ENCODE data around the gene TIMM23. TPM values are rescaled to one million over a fixed set of nuclear protein-coding genes. Genes with fewer than 3 reads are reported as not detected.
"Not testable (repeated sequence)": the region's sequence is repeated elsewhere in the genome, so short reads cannot be mapped to it uniquely, and the experiment has no call there.

The TIMM23 gene
- total RNA-seq, 1 experiment from 2014 or later: 93.2 TPM

DNA sequence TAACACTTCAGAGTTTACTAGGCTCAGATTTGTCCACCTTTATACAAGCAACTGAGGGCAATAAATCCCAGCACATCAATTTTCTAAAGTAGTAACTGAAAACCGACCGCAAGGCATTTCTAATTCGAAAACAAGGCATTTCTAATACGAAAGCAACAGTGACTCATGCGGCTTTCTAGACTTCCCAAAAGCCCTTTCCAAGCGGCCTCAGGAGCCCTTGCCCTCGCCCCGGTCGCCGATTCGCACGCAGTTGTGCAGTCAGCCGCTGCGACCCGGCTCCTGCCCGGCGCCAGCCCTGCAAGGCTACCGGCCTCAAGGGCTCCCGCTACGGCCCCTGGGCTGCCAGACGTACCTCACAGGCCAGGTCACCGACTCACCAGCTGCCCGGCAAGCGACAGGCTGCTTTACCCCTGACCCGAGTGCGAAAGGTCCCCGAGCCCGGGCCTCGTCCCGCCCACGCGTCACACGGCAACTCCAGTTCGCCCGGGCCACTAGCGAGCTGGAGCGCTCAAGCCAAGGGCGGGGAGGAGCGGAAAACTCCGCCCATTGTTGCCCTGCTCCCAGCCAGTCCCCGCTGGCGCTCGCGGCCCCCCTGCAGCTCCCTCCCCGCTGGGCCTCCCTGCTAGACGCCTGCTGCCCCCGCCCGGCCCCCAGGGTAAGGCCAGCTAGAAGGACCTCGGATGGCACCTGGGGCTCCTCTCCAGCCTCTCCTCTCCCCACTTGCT, 50.9 kb downstream of the TIMM23 start:
- DNase-seq (ENCODE audit: low read depth): peak; percentile 91

DNA sequence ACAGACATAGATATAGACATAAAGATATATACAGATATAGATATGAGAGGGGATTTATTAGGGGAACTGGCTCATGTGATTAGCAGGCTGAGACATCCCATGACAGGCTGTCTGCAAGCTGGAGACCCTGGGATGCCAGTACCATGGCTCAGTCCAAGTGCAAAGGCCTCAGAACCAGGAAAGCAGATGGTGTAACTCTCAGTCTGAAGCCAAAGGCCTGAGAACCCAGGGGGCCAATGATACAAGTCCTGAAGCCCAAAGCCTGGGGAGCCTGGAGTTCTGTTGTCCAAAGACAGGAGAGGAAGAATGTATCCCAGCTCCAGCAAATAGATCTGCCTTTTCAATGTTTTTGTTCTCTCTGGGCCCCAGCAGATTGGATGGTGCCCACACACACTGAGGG, 52.7 kb downstream of the TIMM23 start:
- no peak for DNase-seq (ENCODE audit: low read depth)

DNA sequence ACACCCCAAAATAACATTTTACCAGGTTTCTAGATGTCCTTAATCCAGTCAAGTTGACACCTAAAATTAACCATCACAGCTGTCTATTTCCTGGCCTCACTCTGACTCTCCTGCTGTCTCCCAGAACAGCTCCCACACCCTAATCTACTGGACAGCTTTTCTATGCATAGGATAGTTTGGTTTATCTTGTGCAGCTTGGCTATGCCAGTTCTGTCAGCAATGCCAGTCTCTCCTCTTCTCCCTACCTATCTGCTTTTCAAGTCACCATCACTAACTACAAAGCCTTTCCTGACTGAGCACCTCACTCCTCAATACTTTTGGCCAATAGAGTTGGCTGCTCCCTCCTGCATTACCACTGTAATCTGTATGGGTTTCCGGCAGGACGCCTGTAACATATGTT, 53.1 kb downstream of the TIMM23 start:
- DNase-seq (ENCODE audit: low read depth): no peak

DNA sequence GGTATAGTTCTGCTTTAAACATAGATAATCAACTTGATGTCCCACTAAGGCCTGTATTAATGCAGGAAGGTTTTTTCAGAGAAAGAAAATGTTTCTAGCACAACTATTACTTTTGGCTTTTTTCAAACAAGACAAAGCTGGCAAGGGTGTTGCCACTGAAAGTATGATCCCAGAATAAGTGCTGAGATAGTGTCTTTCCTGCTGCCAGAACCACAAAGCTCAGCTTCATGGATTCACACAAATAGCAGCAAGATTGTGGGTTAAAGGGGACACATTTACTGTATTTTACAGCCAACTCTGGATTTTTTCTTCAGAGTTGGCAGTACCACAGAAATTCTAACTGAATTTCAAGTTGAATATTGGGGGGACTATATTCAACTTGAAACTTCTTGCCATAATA, 53.8 kb downstream of the TIMM23 start:
- no peak for DNase-seq (ENCODE audit: low read depth)

DNA sequence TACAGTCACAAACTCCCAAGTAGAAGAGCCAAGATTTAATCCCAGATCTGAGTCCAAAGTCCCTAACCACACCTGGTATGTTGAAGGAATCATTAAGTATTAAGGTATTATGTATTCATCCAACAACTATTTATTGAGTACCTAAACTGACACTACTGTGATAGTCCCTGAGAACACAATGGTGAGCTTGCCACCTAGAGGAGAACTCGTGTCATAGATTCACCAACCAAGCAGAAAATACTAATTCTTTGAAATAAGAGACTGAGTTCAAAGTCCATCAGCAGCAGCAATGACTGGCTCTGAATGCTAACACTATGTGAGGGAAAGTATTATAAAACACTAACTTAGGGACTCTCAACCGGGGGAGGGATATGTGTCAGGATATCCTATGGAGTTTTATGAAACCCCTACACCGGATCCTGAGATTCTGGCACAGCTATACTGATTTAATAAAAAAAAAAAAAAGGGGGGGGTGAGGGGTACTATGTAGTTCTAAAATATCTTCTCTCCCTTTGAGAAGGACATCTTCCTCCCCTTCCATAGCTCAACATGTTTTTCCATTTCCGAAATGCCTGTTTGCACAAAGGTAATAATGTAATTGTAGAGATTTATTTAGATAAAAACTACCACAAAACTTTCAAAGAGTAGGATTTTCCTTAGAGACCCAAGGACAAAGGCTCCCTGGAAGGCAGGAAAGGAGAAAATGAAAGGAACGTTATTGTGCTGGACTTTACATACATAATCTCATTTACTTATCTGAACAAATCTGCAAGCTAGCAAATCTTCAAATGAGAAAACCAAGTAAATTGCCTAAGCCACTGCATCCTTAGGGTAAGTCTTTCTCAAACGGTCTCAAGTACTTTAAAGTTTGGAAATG, 56.5 kb downstream of the TIMM23 start:
- DNase-seq (ENCODE audit: low read depth): peak; percentile 60

DNA sequence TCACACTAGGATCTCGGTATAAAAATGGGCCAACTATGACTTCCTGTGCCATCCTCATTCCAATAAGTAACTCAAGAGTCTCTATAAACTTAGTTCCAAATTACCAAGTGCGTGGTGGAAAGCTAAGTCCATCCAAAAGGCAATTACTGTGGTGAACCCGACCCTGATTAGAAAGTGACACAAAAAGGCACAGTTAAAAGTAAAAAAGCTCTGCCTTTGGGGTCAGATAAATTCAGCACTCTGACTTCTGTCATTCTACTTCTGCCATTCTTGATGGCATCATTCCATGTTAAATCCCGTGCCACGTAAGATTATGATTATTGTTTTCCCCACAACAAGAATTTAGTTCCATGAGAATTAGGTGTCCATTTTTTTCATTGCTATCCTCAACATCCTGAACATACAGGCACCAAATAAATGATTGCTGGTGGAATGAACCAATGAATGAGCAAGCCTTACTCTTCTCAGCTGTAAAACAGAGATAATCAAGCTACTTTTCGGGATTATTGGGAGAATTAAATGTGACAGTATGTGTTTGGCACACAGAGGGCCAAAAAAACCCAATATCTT, 57.3 kb downstream of the TIMM23 start:
- DNase-seq (ENCODE audit: low read depth): no peak

DNA sequence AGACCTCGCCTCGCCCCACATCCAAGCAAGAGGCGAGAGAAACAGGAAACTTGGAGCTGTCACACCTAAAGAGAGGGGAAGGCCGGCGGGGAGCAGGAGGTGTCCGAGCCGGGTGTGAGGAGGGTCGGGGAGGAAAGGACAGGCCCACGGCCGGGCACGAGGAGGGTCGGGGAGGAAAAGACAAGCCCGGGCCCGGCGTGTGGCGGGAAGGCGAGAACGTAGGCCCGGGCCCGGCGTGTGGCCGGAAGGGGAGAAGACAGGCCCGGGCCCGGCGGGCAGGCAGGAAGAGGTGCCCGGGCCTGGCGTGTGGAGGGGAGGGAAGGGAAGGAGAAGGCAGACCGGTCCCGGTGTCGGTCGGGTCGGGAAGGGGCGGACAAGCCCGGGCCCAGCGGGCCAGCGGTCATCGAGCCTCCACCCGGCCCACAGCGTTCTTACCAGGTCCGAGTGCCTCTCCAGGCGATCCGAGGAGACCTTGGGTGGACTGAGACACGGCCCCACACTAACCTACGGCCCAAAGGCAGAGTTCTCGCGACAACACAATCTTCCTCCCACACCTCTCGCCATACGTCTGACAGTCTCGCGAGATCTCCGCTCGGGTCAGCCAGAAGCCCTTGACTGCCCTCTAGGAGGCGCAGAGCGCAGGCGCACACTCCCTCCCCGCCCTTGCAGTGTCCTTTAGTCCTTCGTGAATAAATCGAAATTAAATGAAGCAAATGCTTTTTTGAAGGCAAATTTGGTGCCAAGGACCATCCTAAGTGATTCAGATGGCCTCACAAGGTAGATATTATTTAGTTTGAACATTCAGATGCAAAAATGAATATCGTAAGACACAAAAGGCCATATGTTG, 58.0 kb downstream of the TIMM23 start, which contains the start of gene NCOA4:
NCOA4 (minus strand) TSS at position 533 of the 847 bp plus-strand sequence. CDS start 13,943 bp downstream, outside the sequence.
- DNase-seq (ENCODE audit: low read depth): peak; percentile 96

DNA sequence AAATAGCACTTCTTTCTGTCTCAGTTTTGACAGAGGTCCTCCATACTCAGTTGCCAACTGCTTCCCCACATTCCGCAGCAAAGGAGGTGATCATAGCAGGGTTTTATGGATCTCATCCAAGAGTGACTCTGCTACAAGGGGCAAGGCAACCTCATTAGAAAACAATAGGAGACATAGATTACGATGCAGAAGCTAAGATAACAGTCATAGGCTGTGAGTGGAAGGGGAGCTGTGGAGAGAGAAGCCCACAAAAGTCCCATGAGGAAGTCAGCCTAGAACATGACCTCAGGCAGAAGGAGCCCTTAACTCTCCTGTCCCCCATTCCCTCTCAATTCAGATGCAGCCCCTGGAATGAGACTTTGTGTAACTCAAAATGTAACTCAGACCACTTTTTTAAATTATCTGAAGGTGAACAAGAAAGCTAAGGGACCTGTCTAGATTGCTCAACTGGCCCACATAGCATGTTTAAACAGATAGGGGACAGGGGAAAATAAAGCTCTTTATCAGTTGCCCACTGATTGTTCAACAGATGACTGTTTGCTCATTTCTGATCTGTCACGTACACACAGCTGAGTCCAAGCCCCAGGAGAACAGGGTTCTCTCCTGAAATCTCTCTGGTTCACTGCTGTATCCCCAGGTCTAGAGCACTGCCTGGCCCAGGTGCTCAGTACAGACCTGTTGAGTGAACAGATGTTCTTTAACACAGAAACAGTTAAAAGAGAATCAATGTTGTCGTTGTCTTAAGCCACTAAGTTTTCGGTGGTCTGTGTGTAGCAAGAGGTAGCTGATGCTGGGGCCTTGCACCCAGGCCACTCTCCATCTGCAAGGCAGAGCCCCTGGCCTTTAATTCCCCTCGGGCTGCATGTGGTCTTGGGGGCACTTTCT, 59.6 kb downstream of the TIMM23 start:
- DNase-seq (ENCODE audit: low read depth): no peak

DNA sequence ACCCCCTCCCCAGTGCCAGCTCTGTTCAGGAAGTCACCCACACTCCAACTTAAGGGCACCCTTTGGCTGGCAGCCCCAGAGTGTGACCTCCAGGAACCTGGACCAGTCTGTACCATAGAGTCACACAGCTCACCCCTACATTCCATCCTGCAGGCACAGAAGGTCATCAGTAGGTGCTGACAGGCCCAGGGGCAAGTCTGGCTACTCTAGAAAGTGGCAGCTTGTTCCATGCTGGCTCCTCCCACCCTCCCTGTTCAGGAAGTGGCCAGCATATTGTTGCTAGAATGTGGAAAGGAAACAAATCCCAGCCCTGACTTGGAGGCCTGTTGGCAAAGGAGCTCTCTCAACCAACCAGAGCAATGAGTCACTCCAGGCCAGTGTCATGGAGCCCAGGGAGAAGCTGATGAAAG, 61.3 kb downstream of the TIMM23 start:
- DNase-seq (ENCODE audit: low read depth): peak; percentile 77

DNA sequence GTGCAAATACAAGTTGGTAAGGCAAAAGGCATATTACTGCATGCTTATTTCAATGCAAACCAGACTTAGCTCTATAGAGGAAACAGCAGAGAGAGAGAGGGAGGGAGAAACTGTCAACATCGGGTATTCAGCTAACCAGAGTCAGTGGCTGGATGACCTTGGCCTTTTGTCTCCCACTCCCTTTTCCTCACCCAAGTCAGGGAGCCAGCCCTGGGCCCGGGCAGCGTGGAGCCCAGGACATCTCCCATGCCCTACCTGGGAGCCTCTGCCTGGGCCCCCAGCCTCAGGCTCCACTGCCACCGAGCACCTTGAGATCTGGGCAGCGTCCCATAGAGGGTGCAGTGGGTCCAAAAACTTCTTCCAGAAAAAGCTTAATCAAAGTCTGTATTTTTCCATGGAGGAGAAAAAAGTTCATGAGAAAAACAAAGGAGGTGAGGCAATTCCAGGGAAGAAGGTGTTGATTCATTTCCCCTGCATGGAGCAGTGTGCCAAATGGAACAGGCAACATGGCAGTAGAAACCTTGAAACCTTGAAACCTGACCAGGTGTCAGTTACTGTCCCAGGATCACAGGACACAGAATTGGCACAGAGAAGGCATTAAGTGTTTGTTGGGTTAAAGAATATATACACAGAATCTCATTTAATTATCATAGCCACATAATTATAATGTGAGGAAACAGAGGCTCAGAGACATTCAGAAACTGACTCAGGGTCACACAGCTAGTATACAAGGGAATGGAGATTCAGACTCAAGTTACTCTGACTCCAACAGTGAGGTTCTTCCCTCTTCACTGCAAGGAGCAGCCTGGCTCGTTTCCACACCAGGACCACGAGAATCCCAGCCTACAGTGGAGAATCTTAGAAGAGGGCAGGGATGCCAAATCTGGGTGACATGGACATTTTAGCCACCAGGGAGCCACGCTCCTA, 63.9 kb downstream of the TIMM23 start:
- no peak for DNase-seq (ENCODE audit: low read depth)

DNA sequence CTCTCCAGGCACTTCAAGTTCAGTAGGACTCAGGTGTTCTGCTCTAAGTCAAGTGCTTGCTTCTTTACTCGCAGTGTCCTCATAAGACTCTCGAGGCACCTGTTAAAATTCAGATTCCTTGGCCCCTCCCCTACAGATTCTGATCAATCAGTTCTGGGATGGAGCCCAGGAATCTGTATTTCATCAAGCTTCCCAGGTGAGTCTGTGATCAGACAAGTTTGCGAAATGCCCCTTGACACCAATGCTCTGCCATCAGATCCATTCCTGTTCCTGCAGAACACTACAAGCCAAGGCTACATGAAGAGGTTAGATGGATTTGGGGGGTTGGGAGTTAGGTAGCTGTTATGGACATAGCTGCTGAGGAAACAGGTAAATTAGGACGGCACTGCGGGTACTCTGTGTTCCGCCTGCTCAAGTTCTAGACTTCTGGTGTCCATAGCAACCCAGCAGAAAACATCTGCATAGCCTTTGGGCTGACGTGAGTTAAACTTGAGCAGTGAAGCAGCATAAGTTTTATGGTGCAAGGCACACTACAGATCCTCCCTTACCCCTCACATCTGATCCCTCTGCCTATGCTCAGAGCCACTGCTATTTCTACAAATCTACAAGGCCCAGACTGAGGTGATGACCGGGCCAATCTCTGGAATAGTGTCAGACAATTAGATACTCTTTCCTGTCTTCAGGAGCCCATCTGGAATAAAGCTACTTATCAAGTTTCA, 65.0 kb downstream of the TIMM23 start:
- DNase-seq (ENCODE audit: low read depth): no peak

DNA sequence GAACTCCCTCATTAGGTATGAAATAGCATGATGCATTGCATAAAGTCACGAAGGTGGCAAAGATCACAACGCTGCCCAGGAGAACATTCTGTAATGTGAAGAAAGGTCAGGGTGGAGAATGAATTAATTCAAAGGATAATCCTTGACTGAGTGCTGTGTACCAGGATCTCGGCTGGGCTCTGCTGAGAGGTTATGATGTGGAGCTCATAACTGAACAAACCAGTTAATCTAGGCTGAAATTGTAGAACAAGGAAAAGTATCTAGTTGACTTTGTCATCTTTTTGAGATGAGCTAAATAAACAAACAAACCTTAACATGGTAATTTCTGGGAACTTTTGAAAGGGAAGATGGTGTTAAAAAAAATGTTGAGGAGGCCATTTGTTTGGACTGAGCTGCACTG, 67.7 kb downstream of the TIMM23 start:
- DNase-seq (ENCODE audit: low read depth): no peak

DNA sequence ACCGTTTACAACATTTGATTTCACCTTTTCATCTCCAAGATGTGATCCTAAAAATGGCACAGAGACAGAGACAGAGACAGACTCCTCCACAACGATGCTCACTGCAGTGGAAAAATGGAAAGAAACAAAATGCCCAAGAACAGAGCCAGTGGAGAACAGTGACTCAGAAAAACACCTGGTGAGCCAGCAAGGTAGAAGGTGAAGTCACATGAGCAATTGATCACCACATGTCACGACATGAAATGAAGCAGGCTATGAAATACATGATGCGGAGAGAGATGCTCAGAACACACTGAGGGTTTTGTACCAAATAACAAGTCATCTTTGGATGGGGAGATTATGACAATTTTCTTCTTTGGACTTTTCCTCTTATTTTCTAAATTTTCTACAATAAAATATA, 70.2 kb downstream of the TIMM23 start:
- DNase-seq (ENCODE audit: low read depth): no peak

DNA sequence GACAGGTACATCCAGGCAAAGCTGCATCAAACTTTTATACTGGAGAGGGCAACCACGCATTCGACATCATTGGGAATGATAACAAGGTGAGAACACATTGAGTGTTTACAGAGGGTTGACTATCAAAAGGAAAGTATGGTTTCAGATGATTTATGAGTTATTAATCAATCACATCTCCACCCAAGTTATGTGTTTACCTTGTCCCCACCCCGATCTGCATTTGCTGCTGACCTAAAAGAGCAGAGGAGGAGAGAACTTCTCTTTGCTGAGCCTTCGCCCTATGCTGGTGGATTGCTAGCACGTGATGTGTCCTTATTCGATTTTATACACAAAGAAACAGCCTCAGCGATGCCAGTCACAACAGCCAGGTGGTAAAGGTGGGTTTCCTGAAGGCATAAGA, 74.0 kb downstream of the TIMM23 start, which contains the start of gene MSMB:
MSMB (minus strand) TSS at position 9 of the 400 bp plus-strand sequence. CDS start 32 bp downstream, outside the sequence.
- no peak for DNase-seq (ENCODE audit: low read depth)

DNA sequence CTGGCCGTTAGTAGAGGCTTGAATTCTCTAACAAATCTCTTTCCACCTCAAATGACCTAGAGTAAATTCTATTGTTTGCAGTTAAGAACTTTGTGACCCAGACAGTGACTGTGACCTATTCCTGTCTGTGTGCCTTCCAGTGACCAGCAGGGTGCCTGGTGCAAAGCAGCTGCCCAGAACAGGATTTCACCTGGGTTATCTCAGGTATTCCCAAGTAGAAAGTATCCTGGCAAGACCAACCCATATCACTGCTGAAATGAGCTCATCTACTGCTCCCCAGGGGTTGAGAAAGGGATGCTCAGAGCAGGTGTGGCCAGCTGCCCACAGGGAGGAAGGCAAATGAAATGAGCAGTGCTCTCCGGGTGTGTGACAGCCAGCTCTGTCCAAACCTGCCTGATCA, 75.9 kb downstream of the TIMM23 start:
- no peak for DNase-seq (ENCODE audit: low read depth)

DNA sequence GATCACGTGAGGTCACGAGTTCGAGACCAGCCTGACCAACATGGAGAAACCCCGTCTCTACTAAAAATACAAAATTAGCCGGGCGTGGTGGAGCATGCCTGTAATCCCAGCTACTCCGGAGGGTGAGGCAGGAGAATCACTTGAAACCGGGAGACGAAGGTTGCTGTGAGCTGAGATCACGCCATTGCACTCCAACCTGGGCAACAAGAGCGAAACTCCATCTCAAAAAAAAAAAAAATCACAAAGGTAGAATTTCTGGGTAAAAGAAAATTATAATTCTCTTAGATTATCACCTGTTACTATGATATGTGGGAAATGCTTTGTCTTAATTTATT, 77.2 kb downstream of the TIMM23 start:
- DNase-seq (ENCODE audit: low read depth): not testable (repeated sequence)

DNA sequence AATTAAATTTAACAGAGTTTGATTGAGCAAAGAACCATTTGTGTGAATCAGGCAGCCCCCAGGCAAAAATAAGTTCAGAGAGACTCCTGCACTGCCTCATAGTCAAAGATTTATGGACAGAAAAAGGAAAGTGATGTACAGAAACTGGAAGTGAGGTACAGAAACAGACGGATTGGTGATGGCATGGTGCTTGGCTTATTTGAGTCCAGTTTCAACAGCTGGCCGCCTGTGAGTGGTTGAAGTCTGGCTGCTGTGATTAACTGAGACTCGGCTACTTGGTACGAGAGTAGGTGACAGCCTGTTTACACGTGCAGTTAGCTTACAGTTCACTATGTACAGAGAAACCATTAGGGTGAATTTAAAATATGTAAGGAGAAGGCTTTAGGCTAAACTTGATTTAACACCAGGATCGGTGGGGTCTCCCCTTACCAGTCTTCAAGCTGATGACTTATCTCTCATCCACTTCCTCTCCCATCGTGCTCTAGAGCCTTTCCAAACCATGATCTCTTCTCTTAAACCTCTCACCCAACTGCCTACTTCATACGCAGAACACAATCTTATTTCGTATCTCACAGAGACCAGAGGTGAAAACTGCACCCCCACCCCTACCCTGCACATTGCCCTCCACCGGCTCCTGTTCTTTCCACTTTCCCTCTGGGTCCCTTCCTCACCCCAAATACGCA, 78.8 kb downstream of the TIMM23 start:
- peak; percentile 51 for DNase-seq (ENCODE audit: low read depth)

Measured in RPMI7951 (cell line).